Stimulated activated CD8-positive, alpha-beta memory T cell treated with anti-CD3 and anti-CD28 coated beads, Interleukin-4, amount 100 ng/mL, for 48 hours (primary cell): ENCODE data around the gene TLL1.

Experiments used
- DNase-seq: peaks from one replicate; pipeline ENCODE4 v3.0.0-alpha.2; 2020

Gene TLL1

DNA sequence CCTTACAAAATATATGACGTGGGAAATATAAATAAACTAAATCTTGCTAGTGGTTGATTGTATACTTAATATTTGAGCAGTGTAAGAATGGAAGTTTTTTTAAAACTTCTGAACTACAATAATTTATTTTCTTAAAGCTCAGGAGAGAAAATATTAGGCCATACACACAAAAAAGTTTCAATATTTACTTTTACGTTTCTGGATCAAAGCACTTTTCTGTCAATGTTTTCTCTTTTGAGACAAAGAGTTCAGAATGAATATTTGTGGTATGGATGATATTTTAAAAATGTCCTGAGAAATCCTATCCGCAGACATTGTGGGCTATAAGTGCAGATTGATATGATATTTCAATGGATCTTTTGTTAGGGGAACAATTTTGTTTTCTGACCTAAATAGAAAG is 109.9 kb downstream of the TLL1 start:
- no peak for DNase-seq

DNA sequence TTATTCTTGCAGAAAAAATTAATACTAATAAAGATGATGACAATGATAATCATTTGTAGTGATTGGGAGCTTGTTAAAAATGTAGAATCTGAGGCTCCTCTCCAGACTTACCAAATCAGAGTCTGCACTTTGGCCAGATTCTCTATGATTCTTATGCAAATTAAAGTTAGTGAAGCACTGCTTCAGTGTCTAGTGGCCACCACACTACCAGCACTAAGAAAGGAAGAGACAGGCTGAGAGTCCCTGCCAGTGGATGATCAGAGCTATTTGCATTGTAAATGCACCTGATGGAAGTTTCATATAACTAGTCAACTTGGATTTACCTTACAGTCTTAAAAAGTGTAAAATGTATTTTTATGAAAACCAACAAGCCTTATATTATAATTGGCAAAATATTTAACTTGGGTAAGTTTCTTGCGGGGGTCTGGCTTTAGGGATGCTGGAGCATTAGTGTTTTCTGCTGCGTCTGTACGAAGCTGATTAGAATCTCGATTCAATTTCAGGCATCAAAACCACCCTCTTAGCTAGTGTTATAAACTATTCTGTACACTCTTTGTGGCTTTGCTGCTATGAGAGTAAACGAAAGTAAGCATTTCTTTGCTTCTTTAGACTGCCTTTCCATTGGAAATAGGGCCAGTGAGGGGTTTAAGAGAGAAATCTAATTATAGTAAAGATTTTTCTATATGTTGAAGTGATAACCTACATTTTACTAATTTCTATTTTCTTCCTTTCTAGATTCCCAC is 114.1 kb downstream of the TLL1 start:
- no peak for DNase-seq

DNA sequence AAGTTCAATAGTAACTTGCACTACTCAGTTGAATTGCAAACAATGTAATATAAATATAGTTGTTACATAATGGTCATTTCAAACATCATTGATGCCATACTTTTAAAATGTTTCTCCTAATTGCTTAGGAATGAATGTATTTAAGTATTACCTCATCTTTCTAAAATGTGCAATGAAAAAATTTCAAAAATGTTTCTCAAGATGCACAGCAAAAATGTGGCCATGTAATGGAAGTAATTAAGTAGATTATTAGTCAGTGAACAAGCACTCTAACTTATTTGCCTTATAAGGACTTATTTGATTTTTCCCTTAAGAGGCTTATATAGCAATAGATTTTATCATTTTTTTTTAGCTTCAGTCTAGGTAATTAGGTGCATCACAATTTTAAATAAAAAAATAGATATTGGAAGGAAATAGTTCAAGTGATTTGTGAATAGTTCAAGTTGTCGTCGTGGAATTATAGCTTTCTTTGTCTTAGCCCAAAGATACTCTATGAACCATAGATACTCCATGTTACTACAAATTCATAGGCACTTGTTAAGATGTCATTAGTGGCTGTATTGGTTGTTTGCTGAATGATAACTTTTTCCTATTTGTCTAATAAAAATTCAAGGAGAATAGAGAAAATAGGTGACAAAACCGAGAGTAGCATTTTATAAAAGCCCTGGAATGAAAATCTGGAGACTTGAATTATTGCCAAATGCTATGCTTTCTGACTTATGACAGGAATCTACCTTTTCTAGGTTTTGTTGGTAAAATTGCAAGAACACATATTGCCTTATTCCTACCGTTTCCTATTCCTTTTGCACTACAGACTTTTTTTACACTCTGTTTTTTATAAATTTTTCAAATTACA is 118.5 kb downstream of the TLL1 start:
- no peak for DNase-seq

DNA sequence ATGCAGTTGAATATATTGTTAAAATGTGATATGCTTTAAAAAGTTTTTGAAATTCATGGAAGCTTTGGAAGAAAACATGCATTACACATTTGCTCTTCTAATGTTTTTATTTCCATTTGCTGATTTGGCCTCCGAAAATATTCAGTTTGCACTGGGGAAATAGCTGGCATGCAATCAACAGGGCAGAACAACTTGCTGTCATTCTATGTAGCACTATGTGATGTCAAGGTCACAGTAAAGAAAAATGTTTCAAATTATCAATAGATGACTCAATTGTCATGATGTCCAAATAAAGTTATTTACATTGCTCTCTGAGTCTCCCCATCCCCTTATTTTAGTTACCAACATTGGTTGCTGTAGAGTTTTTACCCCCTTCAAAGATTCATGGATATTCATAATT is 119.2 kb downstream of the TLL1 start:
- no peak for DNase-seq

DNA sequence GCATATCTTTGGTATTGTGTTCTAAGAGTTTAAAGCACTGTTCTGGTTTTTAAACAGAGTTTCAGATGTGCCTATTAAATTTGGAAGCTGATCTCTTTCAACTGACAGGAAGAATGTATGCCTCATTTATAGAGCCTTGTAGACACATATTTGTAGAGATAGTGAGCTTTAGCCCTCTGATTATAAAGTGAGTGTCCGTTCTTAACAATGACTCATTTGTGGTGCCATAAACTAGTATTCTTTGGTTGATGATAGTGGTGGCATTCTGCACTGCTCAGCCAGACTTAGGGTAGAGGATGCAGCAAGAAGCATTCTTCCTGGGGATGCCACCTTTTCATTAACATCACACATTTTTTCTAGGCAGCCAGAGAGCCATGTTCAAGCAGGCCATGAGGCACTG is 121.7 kb downstream of the TLL1 start:
- no peak for DNase-seq

DNA sequence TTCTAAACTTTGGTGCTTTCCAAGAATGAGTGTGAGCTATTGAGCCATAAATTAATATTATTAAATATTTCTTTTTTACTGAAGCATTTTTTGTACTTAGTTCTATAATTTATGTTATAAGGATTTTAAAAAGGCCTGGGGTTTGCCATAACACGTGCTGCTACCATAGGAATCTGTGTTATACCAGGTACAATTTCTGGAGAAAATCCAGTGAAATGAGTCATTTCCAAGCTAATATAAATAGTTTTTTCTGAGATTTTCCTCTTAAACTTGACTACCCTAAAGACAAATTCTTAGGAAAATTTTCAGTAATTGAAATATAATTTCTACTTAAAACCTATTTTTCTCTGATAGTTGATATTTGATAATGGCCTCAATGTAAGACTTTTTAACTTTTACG is 130.8 kb downstream of the TLL1 start:
- no peak for DNase-seq

DNA sequence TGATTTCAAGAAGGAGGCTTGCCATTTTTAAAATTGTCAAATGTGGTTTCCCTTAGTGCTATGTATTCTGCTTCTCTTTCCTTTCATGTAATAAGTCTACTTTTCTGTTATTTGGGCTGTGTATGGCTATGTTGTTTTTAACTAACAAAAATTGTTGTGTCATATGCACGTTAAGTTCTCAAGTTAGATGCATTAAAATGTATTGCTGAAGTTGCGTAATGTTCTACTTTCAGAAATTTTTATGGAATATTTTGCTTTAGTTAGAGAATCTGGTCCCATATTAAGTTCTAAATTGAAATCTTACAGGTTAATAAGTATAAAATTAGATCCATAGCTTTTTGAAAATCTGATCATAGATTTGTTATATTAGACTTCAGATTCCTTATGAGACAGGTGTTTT is 133.2 kb downstream of the TLL1 start:
- no peak for DNase-seq

DNA sequence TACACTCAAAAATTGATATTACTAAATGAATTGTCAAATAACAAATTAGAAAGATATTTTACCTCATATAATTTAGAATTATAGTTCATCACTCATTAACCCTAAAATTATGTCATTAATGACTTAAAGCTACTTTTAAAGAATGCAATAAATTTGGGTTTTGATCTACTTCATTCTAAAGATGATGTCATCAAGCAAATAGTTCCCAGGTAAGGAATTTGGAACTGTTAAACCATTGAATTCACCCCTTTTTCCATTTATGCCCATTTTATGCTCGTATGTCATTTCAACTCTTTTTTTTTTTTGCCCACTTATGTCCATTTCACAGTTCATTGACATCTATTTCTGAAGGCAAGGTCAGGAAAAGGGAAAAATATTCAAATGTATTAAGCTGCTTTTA is 135.5 kb downstream of the TLL1 start:
- no peak for DNase-seq

DNA sequence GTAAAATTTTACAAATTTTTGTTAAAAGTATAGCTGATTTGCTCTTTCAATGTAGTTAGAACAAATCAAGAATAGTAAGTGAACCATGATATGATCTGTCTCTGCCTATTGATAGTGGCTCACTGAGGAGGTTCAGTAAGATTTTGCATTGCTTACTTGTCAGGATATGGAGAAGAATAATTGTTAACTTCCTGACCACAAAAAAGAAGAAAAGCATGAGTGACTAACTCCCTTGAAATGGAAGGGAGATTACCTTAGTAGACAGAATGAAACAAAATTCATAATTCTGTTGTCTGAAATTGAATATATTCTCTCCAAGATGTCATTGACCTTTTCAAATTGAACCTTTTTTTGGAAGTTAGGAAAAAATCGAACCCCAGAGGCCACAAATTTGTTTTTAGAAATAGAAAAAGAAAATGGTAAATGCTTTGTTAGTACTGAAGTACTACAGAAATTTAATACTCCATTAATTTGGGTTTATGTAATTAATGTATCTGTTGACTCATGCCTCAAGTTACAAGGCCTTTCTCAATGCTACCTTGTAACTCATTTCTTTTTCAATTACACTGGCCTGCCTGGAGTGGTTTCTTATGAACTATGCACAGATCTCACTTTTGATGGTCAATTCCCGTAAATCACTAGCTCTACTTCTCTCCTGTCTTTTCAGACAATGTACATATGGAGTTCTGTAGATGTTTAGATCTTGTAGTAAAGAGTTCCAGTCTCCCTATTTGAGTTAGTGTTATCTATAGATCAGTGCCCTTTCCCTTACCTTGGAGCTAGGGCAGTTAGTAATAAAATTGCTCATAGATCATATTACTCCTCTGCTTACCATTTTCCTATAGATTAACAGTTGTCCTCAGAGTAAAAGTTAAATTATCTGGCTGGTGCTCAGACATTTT is 139.3 kb downstream of the TLL1 start:
- DNase-seq = no peak

DNA sequence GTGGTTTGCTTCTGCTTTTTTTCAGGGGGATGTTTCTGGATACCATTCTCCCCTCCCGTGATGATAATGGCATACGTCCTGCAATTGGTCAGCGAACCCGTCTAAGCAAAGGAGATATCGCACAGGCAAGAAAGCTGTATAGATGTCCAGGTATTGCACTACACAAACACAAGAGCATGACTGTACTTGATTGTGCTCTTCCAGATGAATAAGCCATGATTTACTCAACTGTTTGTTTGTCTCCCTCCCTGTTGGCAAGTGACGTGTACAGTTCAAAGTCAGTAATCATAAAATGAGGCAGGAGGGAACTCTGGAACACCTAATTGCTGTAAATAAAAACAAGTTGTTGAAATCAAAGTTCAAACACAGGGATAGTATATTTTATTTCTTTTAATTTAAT is 141.4 kb downstream of the TLL1 start:
- DNase-seq = no peak

DNA sequence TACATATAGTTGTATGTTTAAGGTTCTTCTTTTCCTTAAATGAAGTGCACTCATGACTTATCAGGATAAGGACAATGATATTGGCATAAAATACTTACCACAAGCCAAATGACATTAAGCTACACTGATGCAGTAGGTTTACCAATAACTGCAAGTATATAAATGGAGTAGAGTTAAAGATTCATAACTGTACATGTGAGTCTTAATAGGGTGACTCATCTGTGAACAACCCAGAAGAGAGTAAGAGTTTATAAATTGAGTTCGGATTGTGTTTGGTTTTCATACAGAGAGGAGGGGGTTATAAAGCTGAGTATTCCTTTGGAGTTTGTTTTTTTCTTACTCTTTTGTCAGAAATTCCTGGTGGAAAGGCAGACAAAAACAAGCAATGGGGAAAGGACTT is 144.8 kb downstream of the TLL1 start:
- no peak for DNase-seq

DNA sequence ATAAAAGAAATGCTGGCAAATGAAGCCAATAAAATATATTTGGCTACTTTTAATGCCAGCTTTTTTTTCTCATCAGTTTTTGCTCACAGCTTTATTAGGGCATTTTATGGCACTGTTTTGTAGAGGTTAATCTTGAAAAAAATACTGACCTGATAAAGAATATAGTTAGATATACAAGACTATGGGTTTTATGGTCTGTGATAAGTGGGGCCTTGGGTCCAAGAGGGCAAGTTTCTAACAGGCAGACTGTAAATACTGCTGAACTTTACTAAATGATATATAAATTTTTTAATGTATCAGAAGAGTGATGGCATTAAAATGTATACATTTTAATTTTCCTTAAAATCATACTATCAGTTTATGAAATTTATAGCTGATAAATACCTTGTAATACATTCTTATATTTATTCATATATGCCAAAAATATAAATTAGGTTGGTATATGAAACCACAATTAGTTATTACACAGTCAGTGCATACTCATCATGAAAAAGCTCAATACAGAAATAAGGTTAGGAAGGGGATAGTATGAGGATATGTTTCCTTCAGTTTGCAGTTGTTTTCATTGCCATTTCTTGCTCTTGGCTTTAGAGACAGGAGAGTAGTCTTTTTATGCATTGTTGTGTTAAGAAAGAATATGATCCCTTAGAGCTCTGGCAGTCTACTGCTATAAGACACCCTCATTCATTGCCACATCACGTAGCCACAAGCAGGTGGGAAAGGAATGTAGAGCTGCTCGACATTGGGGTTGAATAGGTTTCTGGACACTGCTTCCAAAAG is 146.6 kb downstream of the TLL1 start:
- no peak for DNase-seq

DNA sequence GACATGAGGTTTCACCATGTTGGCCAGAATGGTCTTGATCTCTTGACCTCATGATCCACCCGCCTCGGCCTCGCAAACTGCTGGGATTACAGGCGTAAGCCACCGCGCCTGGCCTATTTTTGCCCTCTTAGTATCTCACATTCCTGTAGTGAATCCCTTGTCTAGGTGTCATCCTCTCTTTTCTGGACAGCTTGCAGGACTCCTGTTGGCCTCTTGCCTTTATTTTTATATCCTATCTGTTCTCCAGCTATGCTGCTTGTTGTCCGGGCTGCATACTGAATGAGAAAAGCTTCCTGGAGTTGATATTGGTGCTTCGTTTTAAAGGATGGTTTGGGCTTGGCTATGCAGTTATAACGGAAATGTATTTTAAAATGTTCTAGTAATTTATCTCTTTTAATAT is 148.6 kb downstream of the TLL1 start:
- no peak for DNase-seq

DNA sequence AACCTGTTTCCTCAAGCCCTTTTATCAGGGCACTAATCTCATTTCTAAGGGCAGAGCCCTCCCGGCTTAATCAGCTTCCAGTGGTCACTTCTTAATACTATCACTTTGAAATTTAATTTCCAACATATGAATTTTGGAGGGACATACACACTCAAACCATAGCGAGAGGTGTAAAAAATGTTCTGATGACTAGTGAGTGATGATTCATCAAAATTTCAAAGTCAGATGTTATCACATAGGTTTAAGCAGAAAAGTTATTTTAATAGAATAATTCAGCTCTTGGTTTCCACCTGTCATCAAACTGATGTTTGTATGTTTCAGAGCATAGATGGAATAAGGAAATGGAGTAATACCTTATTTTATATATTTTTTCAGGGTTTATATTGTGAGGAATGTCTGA is 161.9 kb downstream of the TLL1 start:
- no peak for DNase-seq

DNA sequence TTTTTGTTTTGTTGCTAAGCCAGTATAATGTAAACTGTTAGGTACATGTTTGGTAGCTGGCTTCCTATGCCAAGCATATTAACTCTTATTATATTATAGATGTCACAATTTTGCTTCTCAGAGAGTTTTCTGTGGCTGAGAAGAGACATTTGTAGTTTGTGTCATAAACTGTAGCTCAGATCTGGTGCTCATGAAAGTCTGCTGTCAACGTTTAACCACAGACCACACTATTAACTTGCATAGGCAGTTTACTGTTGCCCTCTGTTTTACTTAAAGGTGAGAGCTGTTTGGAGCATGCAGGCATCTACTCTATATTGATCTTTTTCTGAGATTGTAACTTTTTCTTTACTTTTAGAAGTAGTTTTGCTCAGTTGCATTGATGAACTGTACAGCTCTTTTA is 166.8 kb downstream of the TLL1 start:
- DNase-seq = no peak

DNA sequence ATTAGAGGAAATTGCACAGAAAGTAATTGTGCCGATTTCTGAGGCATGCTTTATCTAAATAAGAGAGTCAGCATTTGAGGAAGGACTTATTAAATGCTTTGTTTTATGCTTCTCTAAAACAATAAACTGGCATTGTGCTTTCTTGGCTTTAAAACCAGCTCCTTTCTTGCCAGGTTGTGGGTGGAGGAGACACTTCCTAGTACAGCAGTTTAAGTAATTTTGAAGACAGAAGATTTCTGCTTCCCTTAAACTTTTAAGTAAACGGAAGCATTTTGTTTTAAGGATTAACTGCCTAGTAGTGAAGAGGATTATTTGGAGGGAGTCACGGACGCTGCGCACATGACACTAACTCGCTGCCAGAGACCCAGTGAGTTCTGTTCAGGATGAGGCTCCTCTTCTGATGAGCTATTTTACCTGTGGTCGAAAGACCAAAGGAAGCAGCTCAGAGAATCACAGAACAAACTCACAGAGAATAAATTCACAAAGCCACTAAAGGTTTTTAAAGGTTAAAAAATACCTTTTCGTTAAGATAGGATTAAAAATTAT is 169.5 kb downstream of the TLL1 start:
- no peak for DNase-seq

DNA sequence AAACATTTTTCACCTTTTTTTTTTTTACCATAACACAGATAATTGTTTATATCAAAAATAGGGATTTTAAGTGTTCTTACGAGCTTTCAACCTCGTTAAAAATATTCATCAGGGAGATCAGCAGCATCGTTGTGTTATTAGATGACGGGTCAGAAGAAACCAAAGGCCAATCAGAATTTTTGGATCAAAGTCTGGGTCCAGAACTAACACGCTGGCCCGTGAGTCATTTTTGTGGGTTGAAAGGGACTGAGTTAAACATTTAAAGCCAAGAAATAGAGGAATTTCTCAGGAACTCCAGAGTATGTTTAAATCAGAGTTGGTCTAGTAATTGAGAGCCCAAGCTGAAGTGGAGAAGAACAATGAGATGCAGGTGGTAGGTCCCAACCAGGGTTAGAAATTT is 170.8 kb downstream of the TLL1 start:
- no peak for DNase-seq

DNA sequence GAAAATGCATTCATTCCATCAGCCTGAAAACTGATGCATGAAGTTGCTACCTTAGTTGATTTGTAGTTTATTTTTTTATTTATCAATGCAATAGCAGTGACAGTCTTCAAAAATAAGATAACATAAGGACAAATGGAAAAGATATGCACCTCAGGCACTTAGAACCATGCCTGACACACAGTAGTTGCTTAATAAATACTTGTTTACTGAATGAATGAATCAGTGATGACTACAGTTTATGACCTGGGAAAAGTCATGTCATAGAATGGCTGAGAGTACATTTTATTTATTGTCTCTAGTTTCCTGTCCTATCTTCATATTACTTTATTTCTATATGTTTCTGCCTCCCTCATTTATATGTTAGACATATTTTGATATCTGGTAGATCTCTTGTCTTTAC is 171.8 kb downstream of the TLL1 start:
- no peak for DNase-seq

DNA sequence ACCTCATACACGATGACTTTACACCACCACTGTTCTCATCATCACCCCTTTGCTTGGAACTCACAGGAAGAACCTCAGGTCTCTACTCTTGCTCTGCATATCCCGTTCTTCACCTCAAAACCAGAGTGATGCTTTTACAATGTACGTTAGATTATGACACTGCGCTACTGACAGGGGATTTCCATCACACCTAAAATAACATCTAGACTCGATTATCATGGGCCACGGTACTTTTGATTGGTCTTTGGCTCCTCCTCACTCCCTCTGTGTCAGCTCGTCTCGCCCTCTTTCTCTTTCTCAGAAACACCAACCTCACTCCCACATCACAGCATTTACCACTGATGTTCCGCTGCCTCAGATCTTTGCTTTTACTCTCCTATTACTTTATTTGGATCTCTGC is 172.4 kb downstream of the TLL1 start:
- no peak for DNase-seq

DNA sequence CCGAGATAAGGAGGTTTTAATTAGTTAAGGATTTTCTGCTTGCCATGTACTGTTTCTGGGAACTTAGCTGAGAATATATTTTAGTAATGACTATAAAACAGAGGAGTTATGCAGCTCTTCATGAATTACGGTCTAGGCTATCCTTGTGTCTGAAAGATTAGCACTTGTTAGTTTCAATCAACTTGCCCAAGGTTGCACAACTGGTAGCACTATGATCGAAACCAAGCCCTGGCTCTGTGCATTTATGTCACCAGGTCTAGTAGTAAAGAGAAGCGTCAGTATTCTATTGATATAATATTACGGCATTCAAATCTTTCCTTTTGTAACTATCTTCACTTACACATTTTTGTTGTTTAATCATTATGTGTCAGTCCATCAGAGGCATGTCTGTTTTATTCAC is 176.0 kb downstream of the TLL1 start:
- DNase-seq = no peak

DNA sequence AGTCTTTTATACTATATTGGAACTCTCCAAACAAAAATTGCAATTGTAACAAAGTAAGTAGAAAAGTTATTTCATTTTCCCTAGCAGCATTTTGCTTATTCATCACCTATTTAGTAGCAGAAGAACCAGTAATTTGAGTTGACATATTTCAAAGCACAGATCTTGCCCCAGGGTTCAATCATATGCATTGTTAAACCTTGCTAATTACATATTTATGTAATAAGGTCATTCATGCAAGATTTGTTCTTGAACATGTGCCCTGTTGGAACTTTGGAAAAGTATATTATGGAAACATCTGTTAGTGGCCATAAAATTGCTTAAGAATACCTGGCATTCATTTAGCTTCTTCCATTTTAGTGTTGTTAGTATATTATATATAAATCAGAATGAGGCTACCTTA is 191.7 kb downstream of the TLL1 start:
- no peak for DNase-seq

DNA sequence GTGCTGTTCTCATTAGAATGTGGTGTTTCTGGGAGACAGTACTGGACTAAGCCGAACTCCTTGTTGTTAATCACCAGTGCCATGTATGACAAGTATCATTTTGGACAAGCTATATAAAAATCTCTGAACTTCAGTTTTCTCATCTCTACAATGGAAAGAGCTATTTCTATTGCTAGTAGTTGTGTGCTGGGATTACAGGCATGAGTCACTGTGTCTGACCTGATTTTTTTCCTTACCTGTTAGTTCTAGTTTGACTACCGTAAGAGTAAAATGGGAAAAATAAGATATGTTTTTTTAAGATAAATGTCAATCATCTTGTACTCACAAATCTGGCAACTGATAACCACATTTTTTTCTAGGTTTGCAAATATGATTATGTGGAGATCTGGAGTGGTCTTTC is 192.3 kb downstream of the TLL1 start:
- DNase-seq = no peak
